ENCODE measurements around the gene EPHA6.

DNA sequence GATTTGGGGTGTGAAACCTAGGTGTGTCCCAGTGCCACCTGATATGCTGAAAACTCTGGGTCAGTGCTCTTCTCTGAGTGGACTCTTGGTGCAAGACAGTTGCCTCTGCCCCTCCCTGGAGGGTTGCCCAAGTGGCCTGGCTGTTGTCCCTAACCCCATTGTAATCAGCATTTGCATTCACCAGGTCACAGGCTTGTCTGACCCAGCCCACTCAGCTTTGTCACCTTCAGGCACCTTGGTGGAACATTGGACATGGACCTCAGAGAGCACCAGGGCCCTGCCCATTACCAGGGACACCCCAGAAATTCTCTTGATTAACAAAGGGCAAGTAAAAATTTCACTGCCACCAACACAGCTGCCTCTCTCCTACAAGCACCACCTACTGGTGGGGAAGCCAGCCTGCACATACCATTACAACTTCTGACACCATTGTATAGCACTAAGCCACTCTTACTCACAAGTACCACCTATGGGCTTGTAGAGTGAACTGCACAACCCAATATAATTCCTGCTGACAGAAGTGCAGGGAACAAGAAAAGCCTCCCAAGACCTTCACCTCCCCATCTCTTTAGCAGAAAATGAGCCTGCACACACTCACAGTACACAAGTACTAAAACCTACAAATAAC, 324.6 kb downstream of the EPHA6 start:
- TF ChIP-seq, protein P1, sequence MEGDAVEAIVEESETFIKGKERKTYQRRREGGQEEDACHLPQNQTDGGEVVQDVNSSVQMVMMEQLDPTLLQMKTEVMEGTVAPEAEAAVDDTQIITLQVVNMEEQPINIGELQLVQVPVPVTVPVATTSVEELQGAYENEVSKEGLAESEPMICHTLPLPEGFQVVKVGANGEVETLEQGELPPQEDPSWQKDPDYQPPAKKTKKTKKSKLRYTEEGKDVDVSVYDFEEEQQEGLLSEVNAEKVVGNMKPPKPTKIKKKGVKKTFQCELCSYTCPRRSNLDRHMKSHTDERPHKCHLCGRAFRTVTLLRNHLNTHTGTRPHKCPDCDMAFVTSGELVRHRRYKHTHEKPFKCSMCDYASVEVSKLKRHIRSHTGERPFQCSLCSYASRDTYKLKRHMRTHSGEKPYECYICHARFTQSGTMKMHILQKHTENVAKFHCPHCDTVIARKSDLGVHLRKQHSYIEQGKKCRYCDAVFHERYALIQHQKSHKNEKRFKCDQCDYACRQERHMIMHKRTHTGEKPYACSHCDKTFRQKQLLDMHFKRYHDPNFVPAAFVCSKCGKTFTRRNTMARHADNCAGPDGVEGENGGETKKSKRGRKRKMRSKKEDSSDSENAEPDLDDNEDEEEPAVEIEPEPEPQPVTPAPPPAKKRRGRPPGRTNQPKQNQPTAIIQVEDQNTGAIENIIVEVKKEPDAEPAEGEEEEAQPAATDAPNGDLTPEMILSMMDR (IDR thresholded peaks at IDR 0.05 in 4 of 5, conservative IDR thresholded peaks at IDR 0.05 in 1 of 5), result no peak
- no peak for TF ChIP-seq POLR2A (IDR thresholded peaks at IDR 0.05)

Measured in gastrocnemius medialis (tissue), 4 donors.